Stimulated activated CD8-positive, alpha-beta memory T cell treated with anti-CD3 and anti-CD28 coated beads, Interleukin-15, amount 100 ng/mL, for 4 hours (primary cell): ENCODE measurements around the gene AOPEP.

Experiments used
- DNase-seq, 2 donors: peaks; one replicate each; pipeline ENCODE4 v3.0.0-alpha.2; 2020; ENCODE audit warnings: low read depth in 2 of 2

The AOPEP gene

DNA sequence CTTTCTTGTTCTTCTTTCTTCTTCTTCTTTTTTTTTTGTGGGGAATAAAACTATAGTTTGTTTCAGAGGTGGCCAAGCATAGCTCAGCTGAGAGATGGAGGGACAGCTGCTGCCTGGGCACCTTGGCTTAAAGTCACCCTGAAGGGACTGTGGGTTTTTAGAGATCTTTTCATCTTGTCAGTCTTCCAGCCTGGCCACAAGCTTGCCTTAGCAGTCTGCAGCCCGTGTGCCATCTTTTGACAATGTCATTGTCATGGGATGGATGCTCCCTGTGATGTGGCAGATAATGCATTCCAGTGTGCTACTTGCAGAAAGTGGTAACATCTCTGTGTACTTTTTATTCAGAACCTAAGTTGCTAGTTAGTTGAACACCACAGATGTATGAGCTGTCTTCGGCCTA lies 310.2 kb downstream of the AOPEP start:
- no peak for DNase-seq

DNA sequence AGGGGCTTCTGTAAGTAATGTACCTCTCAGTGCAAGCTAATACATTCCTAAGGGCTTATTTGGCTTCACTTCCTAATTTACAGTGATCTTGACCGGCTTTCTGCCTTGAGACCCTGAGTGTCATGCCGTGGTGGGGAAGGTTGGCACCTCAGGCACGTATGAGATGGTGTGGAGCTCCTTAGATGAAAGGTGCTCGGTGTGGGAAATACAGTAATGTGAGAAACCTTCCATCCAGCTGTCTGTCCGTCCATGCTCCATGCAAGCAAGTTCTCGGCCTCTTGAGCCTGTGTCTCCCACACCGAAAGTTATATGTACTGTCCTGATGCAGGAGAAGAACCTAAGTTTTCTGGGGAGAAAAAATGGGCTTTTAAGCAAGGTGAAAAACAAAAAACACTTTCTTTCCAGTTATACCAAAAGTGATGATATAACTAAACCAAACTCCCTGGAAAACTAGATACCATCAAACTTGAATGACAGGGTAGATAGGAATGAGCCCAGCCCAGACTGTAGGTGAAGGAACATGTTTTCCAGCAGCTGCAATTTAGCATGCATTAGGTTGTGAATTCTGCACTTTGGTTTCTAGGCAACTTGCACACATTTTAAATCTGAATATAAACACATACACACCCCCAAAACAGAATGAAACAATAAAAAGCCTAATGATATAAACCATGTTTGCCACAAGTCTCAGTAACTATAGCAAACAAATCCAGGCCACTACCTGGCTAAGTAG lies 311.5 kb downstream of the AOPEP start:
- no peak for DNase-seq

DNA sequence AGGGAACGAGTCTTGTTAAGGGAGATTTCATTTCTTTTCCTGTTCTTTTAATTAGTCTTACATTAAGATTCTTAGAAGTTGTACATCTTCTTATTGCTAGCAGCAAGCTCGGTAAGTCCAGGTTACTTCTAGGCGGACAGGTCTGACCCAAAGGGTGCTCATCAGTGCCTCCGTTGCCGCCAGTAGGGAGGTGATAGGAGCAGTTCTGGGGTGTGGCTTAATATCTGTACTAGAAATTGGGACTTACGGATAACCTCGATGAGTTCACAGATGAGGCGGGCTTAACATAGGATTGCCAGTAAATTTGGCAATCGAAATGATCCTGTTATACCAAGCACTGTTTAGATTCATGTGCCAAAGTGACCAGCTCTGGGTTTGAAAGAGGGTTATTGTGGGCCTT lies 312.2 kb downstream of the AOPEP start:
- no peak for DNase-seq

GRCh38 chr9:95040106-95040505 lies 313.6 kb downstream of the AOPEP start:
- DNase-seq: no peak

GRCh38 chr9:95043826-95044225 lies 317.3 kb downstream of the AOPEP start:
- DNase-seq: no peak

- no peak for DNase-seq
Measured at GRCh38 chr9:95044731-95045508, 318.4 kb downstream of the AOPEP start.

- no peak for DNase-seq
Measured at GRCh38 chr9:95045751-95046150, 319.3 kb downstream of the AOPEP start.

GRCh38 chr9:95047452-95048224 lies 321.1 kb downstream of the AOPEP start:
- no peak for DNase-seq

- DNase-seq: peak; percentile 13 to 31
Measured at GRCh38 chr9:95048225-95049087, 322.0 kb downstream of the AOPEP start.

DNA sequence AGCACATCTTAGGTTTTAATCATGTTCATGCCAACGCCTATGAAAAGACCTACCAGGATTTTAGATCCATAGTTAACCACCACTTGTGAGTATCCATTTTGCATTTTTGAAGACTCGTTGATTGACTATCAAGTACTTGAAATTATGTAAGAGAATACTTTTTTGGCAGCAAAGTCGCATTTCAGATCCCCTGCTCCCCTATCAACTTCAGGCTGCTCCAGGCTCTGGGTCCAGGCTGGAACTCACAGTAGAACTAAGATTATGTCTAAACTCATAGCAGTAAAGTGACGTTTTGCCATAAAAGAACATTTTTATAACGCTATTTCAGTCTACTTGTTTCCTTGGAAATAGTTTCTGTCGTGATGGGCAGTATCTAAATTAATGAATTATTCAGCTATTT lies 323.3 kb downstream of the AOPEP start:
- DNase-seq: no peak

GRCh38 chr9:95053611-95054570 lies 327.4 kb downstream of the AOPEP start:
- no peak for DNase-seq

DNA sequence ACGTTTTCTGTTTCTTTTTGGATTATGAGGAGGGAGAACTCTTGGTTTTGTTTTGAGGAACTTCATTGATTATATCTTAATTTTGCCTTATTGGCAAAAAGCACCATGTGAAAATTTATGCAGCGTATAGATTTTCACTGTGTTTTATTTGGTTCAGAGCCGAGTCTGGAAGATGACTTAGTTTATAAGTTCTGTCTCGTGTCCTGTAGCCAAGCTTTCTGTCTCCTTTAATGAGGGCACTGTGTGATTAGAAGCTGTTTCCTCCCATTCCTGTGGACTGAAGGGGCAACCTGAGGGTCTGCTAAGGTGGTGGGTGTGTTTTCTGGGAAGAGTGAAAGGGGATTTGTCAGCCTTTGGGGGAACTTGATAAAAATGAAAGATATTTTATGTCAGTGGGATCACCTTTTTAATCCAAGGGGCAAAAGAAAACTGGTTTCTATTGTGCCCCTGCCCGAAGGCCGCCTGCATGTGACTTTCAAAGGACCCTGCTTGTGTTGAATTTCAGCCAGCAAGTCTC lies 328.9 kb downstream of the AOPEP start:
- no peak for DNase-seq

DNA sequence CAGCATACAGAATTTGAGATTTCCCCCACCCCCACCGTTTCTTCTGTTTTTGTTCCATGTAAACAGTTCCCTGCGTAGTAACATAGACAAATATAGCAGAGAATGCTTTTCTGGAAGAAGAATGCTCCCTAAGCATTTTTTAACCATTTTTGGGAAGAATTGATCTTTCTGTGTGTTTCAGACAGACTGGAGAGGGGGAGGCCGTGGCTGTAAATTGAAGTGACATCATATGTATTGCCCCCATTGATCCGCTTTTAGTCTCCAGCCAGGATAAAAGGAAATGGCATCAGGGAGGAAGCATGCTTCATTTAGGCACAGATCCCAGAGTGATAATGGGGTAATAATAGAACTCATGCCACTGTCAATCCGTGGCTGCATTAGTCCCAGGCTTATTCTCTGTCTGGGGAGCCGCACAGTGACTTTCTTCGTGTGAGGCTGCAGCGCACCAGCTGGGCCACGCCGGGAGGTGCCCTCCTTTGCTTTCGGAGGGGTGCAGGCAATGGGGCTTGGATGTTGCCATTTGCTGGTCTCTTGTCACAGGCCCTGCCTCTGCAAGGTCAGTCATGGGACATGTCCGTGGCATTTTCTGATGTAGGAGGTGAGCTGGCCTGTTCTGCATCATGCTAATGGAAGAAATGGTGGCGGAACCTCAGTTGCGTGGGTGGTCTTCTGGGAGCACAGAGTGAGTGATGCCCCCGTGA lies 329.5 kb downstream of the AOPEP start:
- DNase-seq: no peak

DNA sequence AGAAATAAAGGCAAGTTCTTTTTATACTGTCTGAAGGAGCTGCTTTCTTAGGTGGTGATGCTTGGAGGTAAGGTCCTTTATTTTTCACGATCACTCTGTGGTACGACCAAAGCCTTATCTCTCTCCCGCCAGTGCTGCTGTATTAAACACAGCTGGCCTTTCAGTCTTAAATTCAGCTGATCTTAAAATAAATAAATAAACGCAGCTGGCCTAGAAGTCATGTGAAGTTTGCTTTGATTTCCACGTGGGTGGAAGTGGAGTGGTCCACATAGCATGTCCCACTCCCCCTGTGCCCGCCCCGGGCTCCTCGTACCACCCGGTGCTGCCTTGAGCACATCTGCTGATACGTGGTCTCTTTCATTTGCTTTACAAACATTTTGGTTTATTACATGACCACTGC lies 330.6 kb downstream of the AOPEP start:
- no peak for DNase-seq

GRCh38 chr9:95058121-95058785 lies 331.8 kb downstream of the AOPEP start:
- DNase-seq: no peak

DNA sequence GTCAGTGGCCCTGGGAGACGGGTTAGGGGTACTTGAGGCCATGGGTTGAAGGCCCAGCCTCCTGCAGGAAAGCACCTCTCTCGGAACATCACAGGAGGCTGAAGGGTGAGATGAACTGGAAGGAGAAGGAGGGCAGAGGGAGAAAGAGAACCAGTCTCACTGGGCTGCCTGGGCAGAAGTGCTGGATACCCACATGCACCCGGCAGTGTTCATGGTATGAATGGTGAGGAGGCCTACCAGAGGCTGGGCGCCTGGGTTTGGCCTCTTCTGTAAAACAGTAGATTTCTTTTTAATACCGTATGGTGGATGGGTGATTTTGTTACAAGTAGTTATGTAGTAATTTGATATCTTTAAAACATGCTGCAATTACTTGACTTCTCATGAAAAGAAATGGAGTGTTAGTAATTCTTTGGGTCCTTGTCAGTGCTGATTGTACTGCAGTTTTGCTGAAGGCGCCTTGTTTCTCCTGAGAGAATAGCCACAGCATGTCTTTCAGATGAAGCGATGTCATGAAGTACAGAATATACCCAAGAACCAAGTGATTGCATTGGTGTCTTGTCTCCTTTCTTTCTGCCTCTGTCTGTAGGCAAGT lies 332.4 kb downstream of the AOPEP start:
- DNase-seq: no peak

DNA sequence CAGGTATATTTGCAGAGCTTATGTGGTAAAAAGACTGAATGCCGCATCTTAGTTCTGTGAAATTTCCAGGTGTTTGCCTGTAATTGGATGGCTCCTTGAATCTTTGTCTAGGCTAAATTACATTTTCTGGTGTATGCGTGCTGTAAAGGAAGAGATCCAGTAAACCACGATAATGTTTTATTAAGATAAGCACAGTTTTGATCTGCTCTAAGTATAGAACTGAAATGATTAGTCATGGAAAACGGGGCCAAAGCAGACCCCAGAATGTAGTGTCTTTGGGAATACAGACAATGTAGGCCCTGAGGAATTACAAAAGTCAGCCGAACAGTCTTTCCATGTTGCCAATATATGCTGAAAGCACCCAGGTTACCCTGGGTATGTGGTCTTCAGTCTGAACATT lies 333.7 kb downstream of the AOPEP start:
- no peak for DNase-seq

DNA sequence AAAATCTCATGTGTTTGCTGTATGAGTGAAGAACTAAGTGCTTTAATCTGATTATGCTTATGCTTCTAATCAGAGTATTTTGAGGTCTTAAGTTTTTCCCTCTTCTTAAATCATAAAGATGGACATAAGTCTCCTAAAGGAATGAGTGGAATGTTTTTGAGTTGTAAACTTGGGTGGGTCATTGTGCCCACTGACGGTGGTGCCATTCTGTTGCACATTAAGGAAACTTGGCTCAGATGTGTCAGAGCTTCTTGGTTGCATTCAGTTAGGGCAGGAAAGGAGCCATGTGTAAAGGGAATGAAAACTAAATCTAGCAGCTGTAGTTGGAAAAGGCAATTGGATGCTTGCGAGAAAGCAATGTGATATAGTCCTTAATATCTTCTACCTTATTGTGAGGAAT lies 334.4 kb downstream of the AOPEP start:
- no peak for DNase-seq
